GM19328 (cell line): ENCODE data around the gene CDC45.

ENCODE experiments used
- ATAC-seq: cut with Tn5 transposase; IDR thresholded peaks from one replicate; pipeline ENCODE4 v1.9.1; 2021; ENCODE audit warnings: mild to moderate bottlenecking, moderate library complexity; ENCODE audit not compliant: unreplicated experiment

CDC45 gene

DNA sequence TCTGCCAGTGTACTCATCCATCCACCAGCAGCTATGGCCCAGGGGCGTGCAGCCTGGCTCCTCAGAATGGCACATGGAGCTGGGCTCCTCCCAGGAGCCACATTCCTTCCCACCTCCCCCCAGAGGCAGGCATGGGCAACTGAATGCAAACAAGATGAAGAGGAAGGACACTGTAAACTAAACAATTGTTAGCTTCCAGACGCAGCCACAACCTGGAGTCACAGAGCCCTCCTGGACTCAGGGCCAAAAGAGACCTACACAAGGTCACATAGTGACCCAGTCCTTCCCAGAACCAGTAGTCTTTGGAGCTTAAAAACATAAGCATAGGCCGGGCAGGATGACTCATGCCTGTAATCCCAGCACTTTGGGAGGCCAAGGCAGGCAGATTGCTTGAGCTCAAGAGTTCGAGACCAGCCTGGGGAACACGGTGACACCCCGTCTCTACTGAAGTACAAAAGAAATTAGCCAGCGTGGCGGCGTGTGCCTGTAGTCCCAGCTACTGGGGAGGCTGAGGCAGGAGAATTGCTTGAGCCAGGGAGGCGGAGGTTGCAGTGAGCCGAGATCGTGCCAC, 75.2 kb downstream of the CDC45 start:
- ATAC-seq: no peak

DNA sequence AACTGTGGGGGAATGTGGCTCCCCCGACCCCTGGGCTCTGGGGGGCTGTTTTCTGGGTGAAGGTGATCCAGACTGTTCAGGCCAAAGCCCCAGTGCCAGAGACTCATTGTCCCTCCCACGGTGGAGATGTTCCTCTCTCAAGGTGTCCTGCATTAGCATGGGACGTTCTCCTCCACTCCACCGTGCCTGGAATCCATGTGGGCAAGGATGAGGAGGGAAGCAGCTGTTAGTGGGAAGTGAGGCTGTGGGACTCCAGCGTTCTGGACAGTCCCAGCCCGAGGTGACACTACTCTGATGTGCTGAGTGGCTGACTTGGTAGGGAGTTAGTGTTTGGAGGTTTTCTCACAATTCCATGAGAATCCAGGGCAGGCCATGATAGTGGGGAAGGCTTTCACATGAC, 75.9 kb downstream of the CDC45 start:
- no peak for ATAC-seq

DNA sequence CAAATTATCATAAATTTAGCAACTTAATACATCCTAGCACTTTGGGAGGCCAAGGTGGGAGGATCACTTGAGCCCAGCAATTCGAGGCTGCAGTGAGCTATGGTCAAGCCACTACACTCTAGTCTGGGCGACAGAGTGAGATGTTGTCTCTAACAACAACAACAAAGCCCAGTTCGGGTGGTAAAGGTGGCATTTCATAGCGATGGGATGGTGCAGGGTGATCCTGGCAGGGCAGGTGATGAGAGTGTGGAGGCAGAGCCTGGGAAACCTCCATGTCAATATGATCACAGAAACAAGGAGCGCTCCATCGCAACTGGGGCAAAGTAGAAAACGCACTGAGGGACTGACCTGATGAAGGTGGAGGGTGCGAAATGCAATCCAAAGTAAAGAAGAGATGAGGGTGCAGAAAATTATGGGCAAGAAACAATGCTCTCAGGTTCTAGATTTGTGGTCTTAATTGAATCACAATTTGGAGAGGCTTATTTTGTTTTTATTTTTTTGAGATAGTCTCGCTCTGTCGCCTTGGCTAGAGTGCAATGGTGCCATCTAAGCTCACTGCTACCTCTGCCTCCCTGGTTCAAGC, 77.3 kb downstream of the CDC45 start:
- ATAC-seq: no peak

DNA sequence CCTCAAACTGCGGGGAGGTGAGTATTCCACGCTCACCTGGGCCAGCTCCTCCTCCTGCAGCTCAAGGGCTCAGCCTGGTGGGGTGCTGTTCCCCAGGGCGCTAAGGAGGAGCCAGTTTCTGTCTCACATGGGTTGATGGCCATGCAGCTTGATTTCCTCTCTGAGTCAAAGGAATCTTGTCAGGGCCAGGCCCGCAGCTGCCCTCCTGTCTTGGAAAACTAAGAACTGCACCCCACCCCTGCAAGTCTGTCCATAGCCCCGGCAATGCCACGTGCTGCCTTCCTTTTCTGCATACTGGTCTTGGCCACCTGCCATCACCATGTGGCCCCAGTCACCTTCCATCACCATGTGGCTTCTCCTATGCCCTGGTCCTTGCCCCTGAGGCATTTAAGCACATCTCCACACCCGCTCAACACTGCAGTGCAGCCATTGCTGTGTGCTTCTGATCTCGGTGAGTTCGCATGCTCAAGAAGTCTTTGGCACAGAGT, 79.6 kb downstream of the CDC45 start:
- no peak for ATAC-seq

DNA sequence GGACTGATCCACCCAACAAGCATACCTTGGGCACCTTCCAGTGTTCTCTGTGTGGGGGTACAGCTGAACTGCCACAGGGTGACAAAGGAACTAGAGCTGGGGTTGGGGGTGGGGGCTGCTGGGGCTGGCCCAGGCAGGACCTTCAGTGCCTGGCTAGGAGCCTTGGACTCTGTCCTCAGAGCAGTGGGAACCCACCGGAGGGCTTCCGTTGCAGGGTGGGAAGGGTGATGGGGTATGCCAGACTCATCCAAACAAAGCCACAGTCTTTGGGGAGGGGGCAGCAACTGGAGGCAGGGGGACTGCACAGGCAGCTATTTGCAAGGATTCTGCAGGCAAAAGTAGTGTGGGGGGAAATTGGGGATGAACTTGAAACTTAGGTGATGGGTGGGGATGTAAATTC, 80.2 kb downstream of the CDC45 start:
- ATAC-seq: no peak

DNA sequence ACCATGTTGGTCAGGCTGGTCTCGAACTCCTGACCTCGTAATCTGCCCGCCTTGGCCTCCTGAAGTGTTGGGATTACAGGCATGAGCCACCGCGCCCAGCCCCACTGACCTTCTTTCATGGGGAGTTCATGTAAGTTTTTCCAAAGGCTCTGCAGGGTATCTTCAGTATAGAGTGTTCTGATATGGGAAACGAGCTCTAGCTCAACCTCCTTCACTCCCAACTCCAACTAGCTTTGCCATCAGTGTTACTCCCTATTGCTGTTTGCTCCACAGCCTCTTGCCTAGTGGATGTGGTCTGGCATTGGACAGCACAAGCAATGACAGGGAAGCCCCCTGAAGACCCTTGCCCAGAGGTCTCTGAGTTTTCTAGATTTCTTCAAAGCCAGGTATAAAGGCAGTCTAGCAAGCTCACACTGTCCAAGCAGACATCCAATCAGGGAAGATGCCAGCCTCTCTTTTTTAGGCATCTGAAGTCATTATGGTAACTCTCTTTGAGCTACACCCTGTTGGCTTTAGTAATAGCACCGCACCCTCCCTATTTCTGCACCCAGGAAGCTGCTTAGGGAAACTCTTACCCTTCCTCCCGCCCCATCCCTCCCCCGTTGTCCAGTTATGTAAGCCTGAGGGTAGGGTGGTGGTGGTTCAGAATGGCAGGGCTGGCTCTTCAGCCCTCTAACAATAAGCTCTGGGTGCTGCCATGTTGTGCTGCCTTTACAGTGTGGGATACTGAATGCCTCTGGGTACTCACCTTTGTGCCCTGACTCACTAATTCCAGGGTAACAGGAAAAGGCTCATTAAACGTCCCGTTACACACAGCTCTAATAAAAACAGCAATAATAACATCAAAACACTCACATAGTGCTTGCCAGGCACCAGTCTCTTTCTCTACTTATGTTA, 85.9 kb downstream of the CDC45 start:
- no peak for ATAC-seq

DNA sequence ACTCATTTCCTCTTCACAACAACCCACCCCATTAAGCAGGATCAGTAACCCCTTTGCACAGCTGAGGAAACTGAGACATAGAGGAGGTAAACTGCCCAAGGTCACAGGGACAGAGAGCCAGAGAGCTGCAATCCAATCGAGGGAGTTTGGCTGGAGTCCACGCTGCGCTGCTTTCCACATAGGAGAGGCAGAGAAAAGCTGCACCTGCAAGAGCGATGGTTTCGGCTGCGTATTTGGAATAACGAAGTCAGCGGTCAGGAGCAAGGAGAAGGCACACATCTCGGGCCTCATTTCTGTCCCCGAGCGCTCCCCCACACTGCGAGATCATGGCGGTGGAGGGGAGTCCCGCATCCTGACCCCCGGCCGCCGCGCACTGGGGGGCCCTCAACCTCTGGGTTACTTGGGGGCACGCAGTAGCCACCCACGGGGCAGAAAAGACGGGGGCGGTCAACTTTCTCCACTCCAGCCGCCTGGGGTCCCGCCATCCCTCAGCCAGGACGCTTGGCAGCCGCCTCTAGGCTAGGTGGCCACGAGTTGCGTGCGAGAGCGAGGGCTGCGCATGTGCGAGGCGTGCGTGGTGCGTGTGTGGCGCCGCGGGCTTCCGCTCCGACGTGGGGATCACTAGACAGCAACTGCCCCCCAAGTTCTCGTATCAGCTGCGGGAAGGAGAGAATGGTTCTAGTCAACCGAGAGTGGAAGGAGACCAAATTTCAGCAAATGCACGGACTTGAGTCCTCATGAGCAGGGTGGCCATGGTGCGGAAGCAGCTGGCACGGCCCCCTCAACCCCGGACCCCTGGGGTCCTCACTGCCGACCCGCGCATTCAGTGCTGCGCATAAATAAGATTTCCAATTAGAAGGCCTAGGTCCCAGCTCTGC, 86.8 kb downstream of the CDC45 start:
- ATAC-seq: no peak

DNA sequence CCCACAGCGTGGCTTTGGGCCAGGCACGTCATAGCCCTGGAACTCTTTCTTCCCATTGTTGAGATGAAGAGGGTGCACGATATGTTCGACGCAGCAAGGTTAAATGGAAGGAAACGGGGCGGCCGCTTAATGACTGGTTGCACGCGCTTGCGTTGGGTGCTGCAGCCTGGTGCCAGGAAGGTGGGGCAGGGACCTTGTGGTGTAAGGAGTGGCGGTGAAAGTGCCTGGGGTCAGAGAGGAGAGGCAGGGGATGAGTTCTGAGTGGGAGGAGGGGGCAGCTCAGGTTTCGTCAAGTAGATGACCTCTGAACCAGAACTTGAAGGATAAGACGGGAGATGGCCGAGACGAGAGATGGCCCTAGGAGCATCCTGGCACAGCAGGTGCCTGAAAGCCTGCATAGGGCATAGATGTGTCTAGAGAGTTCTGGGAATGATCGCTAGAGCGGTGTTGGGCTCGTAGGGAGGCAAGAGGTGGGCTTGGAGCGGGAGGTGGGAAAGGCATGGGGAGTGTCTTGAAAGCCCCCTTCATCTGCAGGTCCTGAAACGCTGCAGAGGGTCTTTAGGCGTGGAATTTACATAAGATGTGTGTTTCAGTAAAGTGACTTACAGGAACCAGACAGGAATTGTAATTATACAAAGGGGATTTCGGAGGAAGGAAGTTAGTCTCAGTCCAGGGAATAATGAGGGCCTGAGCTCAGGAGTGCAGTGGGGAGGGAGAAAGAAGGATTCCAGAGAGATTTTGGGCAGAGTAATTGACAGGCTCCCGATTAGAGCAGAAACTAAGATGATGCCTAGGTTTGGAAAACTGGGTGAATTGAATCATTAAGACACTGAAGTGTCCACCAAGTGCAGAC, 87.7 kb downstream of the CDC45 start:
- ATAC-seq: no peak

DNA sequence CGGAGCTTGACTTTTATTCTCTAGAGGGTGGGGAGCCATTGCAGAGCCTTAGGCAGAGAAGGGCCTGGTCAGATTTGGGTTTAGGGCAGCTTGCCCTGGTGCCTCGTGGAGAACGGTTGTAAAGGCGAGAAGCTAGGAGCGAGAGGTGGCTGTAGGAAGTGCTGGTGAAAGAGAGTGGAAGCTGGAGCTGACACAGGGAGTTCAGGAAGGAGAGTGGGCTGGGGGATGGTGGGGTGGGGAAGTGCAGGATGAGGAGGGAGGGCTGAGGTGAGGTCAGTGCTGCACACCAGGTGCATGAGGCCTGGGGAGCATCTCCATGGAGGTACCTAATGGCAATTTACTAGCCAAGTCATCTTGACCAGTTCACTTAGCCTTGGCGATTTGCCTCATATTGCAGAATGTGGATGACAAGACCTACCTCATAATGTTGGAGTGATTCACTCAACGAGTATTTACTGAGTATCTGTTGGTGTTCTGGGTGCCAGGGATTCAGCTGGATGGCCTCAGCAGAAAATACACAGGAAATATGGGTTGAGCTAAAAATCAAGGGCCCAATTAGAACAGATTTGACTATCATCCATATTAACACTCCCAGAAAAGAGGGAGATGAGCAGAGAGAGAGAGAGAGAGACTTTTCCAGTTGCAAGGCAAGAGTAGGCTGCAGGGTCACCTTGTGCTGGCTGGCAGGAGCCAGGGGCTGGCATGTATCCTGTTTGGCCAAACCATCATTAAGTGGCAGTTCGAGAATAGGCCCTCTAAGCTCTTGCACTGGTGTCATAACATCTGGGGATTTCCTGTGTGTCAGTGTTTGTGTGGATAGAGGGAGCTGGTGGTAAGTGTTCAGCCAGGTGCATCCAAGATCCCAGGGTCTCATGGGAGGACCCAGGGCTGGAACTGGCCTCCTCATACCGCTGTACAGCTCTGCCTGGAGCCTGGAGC, 88.9 kb downstream of the CDC45 start:
- ATAC-seq: no peak

DNA sequence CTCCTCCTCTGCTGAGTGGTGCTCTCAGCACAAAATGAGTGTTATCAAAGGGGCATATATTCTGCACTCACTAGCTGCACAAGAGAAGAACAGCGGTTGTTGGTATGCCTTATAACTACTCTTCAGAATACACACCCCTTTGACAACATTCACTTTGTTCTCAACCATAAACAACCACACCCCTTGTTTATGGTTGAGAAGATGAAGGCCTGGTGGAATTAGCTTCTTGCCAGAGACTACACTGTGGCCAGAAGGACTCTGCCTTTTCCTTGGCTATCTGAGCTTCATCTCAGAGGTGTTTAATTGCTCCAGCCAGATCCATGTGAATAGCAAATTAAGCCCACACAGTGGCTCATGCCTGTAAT, 89.5 kb downstream of the CDC45 start:
- ATAC-seq: no peak

DNA sequence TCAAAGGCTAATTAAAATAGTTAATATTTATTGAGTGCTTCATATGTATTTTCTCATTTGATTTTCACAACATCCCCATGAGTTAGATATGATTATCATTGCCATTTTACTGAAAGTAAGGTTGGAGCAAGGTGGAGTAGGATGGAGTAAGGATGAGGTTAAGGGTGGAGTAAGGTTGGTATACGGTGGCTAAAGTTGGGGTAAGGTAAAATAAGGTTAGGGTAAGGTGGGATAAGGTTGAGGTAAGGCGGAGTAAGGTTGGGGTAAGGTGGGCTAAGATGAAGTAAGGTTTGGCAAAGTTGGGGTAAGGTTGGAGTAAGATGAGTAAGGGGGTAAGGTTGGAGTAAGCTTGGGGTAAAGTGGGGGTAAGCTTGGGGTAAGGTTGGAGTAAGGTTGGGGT, 90.3 kb downstream of the CDC45 start:
- no peak for ATAC-seq
